ENCODE results near the gene DLG5.

- no peak for TF ChIP-seq CTCF (IDR thresholded peaks at IDR 0.05)
- no peak for TF ChIP-seq POLR2A (IDR thresholded peaks at IDR 0.05)
Observed at GRCh38 chr10:77798940-77799339, 127.6 kb downstream of the DLG5 start.

Data from Peyer's patch (tissue), 4 donors.